ENCODE results near the gene TRUB1. TPM values are rescaled to one million over a fixed set of nuclear protein-coding genes. Genes with fewer than 3 reads are reported as not detected.

Gene TRUB1
- total RNA-seq, 6 experiments from 2014 or later = 6.7 to 12.5 (median 8.7) TPM

GRCh38 chr10:115026056-115026745 lies 88.2 kb downstream of the TRUB1 start:
- DNase-seq (no peak), ATAC-seq (no peak)
- H3K9me3 ChIP-seq = no peaks in the 10 kb centered on the region
- TF ChIP-seq CTCF (IDR thresholded peaks at IDR 0.05) (no peak), POLR2A (IDR thresholded peaks at IDR 0.05) (no peak)
- no peak overlapping the region for H3K4me3 ChIP-seq
- H3K36me3 ChIP-seq = no peaks in the 10 kb centered on the region
- WGBS (ENCODE audit: insufficient coverage, low coverage, low lambda C conversion rate, missing lambda C conversion rate) = 73% methylated on average over 12 of the region's 13 CpGs
- no peak overlapping the region for H3K27ac ChIP-seq
- H3K27me3 ChIP-seq = no peaks in the 10 kb centered on the region
- intact Hi-C loops (cut with DNase I) = no loop called here
- H3K4me1 ChIP-seq = peaks cover 0 to 22% (median 10%) of the 10 kb centered on the region in 4 donors

- intact Hi-C loops (cut with DNase I) = no loop called here
- ATAC-seq (no peak), DNase-seq (no peak)
- WGBS (ENCODE audit: insufficient coverage, low coverage, low lambda C conversion rate, missing lambda C conversion rate) = 84% methylated on average over 7 of the region's 7 CpGs
- Histone ChIP-seq H3K36me3 (no peaks in the 10 kb centered on the region), H3K4me1 (peaks cover 0 to 22% (median 10%) of the 10 kb centered on the region in 4 donors), H3K4me3 (no peak overlapping the region), H3K27me3 (no peaks in the 10 kb centered on the region), H3K27ac (no peak overlapping the region), H3K9me3 (no peaks in the 10 kb centered on the region)
- TF ChIP-seq POLR2A (IDR thresholded peaks at IDR 0.05) = no peak
- TF ChIP-seq CTCF (IDR thresholded peaks at IDR 0.05) = no peak
These were observed 88.7 kb downstream of the TRUB1 start for GRCh38 chr10:115026746-115027140.

Small RNA genes lying within 50 kb of the gene (small RNA-seq; reads per million reads assigned to genes)
- gene RNU6-1121P = 0 reads per million in 2 experiments

Other genes with a start within 250 kb of the TRUB1 start
- 10 to 100 TPM; 17.4 to 22.8 (median 21.7) TPM for gene FHIP2A, start 116.4 kb upstream of the TRUB1 start, total RNA-seq
- 1 to 10 TPM in 5 of 6 experiments, under 1 TPM in 1; 0.81 to 5.3 (median 2.6) TPM for gene ATRNL1, start 155.2 kb downstream of the TRUB1 start, total RNA-seq